GM23338 (cell line): ENCODE results near the gene BACH1. TPM values are rescaled to one million over a fixed set of nuclear protein-coding genes. Genes with fewer than 3 reads are reported as not detected.

ENCODE experiments used
- ATAC-seq: fragments of 200-7000 bp; cut with Tn5 transposase; 3 replicates; pipeline ENCODE4 v1.9.1; 2020
- DNase-seq: peaks from one replicate; pipeline ENCODE4 v3.0.0-alpha.2; 2015; ENCODE audit warnings: low spot score
- H2AFZ ChIP-seq: fragments of 200-600 bp; sonication (generic); 2 replicates; pipeline ENCODE4 v1.8.0; 2016; ENCODE audit warnings: antibody characterized with exemption, mild to moderate bottlenecking, moderate library complexity
- H3F3A ChIP-seq: fragments of 200-600 bp; sonication (generic); replicated peaks from 2 replicates; pipeline ENCODE4 v1.8.0; 2017; ENCODE audit warnings: antibody characterized with exemption, mixed run types, low read depth
- H3K27ac ChIP-seq: fragments of 200-600 bp; sonication (generic); 2 replicates; pipeline ENCODE4 v1.6.1; 2016; ENCODE audit warnings: low read depth
- H3K27me3 ChIP-seq: fragments of 200-600 bp; sonication (generic); 2 replicates; pipeline ENCODE4 v1.8.0; 2016; ENCODE audit warnings: mild to moderate bottlenecking, mixed run types, moderate library complexity; ENCODE audit not compliant: insufficient read depth
- H3K36me3 ChIP-seq: fragments of 200-600 bp; sonication (generic); 2 replicates; pipeline ENCODE4 v1.8.0; 2016; ENCODE audit warnings: mild to moderate bottlenecking; ENCODE audit not compliant: insufficient read depth
- H3K4me1 ChIP-seq: fragments of 200-600 bp; sonication (generic); 2 replicates; pipeline ENCODE4 v1.8.0; 2016; ENCODE audit warnings: mild to moderate bottlenecking, moderate library complexity; ENCODE audit not compliant: insufficient read depth
- H3K4me2 ChIP-seq: fragments of 200-600 bp; sonication (generic); 2 replicates; pipeline ENCODE4 v1.7.1; 2017; ENCODE audit warnings: mixed run types
- H3K4me3 ChIP-seq: fragments of 200-600 bp; sonication (generic); 2 replicates; pipeline ENCODE4 v1.6.1; 2016; ENCODE audit warnings: mixed run types
- H3K79me2 ChIP-seq: fragments of 200-600 bp; sonication (generic); replicated peaks from 2 replicates; pipeline ENCODE4 v1.8.0; 2017; ENCODE audit warnings: mild to moderate bottlenecking; ENCODE audit not compliant: insufficient read depth
- H3K9me2 ChIP-seq: fragments of 200-600 bp; sonication (generic); 2 replicates; pipeline ENCODE4 v1.8.0; 2017; ENCODE audit not compliant: insufficient read depth
- H4K20me1 ChIP-seq: fragments of 200-600 bp; sonication (generic); replicated peaks from 2 replicates; pipeline ENCODE4 v1.8.0; 2017; ENCODE audit warnings: mild to moderate bottlenecking; ENCODE audit not compliant: insufficient read depth
- H3K27ac Mint-ChIP-seq: 2 replicates; pipeline ENCODE4 v1.8.0; 2020; ENCODE audit warnings: inconsistent platforms, mild to moderate bottlenecking, moderate library complexity, mixed read lengths
- H3K27me3 Mint-ChIP-seq: 3 replicates; pipeline ENCODE4 v1.8.0; 2022; ENCODE audit warnings: low read depth, mild to moderate bottlenecking, moderate library complexity, mixed read lengths, inconsistent platforms; ENCODE audit not compliant: insufficient read depth, poor library complexity
- H3K36me3 Mint-ChIP-seq: 3 replicates; pipeline ENCODE4 v1.8.0; 2021; ENCODE audit warnings: low read depth, mild to moderate bottlenecking, inconsistent platforms, moderate library complexity, mixed read lengths
- H3K4me1 Mint-ChIP-seq: 3 replicates; pipeline ENCODE4 v1.8.0; 2020; ENCODE audit warnings: mild to moderate bottlenecking, inconsistent platforms, mixed read lengths
- H3K4me3 Mint-ChIP-seq: 3 replicates; pipeline ENCODE4 v1.8.0; 2021; ENCODE audit warnings: moderate library complexity, mild to moderate bottlenecking, inconsistent platforms, mixed read lengths
- H3K9me3 Mint-ChIP-seq: 3 replicates; pipeline ENCODE4 v1.8.0; 2020; ENCODE audit warnings: moderate library complexity, mild to moderate bottlenecking, inconsistent platforms, mixed read lengths
- CREB1 ChIP-seq: fragments of 250-450 bp; sonication (Bioruptor Pico); IDR thresholded peaks from 2 replicates; pipeline ENCODE4 v1.5.0; 2020; ENCODE audit warnings: low read depth, mild to moderate bottlenecking, moderate library complexity
- CTCF ChIP-seq, 2 experiments: fragments of 200-600 bp in 1 of 2; sonication (generic) in 1 of 2; conservative IDR thresholded peaks; 2 replicates each; pipeline versions ENCODE4 v1.5.1 to v1.6.1; 2016 to 2017; ENCODE audit warnings: antibody characterized with exemption in 2 of 2, low read depth in 2 of 2, mild to moderate bottlenecking in 2 of 2, moderate library complexity in 1 of 2
- EZH2phosphoT487 ChIP-seq: fragments of 200-600 bp; sonication (generic); IDR thresholded peaks from one replicate; pipeline ENCODE4 v1.8.1; 2018; ENCODE audit warnings: antibody characterized with exemption; ENCODE audit not compliant: unreplicated experiment
- JUNB ChIP-seq: IDR thresholded peaks from one replicate; pipeline ENCODE4 v1.6.1; 2016; ENCODE audit warnings: antibody characterized with exemption; ENCODE audit not compliant: unreplicated experiment
- NANOG ChIP-seq: IDR thresholded peaks from 2 replicates; pipeline ENCODE4 v1.6.1; 2016; ENCODE audit warnings: antibody characterized with exemption, borderline replicate concordance
- POLR2AphosphoS5 ChIP-seq: IDR thresholded peaks from 2 replicates; pipeline ENCODE4 v1.6.1; 2016; ENCODE audit warnings: antibody characterized with exemption, low read depth
- REST ChIP-seq: IDR thresholded peaks from one replicate; pipeline ENCODE4 v1.6.1; 2018; ENCODE audit warnings: antibody characterized with exemption; ENCODE audit not compliant: unreplicated experiment
- STAT1 ChIP-seq: IDR thresholded peaks from one replicate; pipeline ENCODE4 v1.6.1; 2016; ENCODE audit warnings: antibody characterized with exemption; ENCODE audit not compliant: unreplicated experiment
- ZNF331 ChIP-seq: fragments of 250-450 bp; sonication (Bioruptor Pico); IDR thresholded peaks from 2 replicates; pipeline ENCODE4 v1.5.0; 2020; ENCODE audit warnings: low read depth, mild to moderate bottlenecking, moderate library complexity
- ZNF462 ChIP-seq: fragments of 250-450 bp; sonication (Bioruptor Pico); IDR thresholded peaks from 2 replicates; pipeline ENCODE4 v1.5.0; 2020; ENCODE audit warnings: mild to moderate bottlenecking, moderate library complexity
- polyA plus RNA-seq: library from polyadenylated mRNA; unstranded; fragments of >200 nt; fragmentation: Nextera tagmentation; extraction: Ambion mirVana; gene quantifications from 2 replicates; pipeline ENCODE4 v1.2.1, GENCODE V29; 2016
- total RNA-seq: library from RNA; depleted of rRNA; stranded (reverse); fragments of >200 nt; shearing (Covaris generic); gene quantifications from 2 replicates; pipeline ENCODE4 v1.2.3, GENCODE V29; 2014

The BACH1 gene
- total and polyA plus RNA-seq, 2 experiments from 2014 or later = 18.9 to 41.2 TPM

GRCh38 chr21:29323189-29323588 lies 24.5 kb downstream of the BACH1 start:
- ATAC-seq (no peak), DNase-seq (no peak)
- no peaks in the 10 kb centered on the region for H3F3A ChIP-seq
- no peak for TF ChIP-seq POLR2AphosphoS5
- TF ChIP-seq ZNF462 = no peak
- TF ChIP-seq CTCF (conservative IDR thresholded peaks at IDR 0.05; ENCODE audit: low read depth in 2 of 2) = no peak
- TF ChIP-seq STAT1 = no peak
- no peak for TF ChIP-seq JUNB
- no peak for TF ChIP-seq EZH2phosphoT487
- no peak for TF ChIP-seq REST
- TF ChIP-seq ZNF331 = no peak
- no peak for TF ChIP-seq CREB1
- TF ChIP-seq NANOG = no peak
- H3K36me3 ChIP-seq = peaks cover 17% of the 10 kb centered on the region; the same call in 1 of the 2 replicates
- no peaks in the 10 kb centered on the region for H3K9me3 Mint-ChIP-seq
- H3K4me3 ChIP-seq = no peak overlapping the region
- H3K4me3 Mint-ChIP-seq = no peak overlapping the region
- H4K20me1 ChIP-seq = peaks cover 13% of the 10 kb centered on the region; the same call in 1 of the 2 replicates
- no peak overlapping the region for H3K27ac Mint-ChIP-seq
- H3K79me2 ChIP-seq = peaks cover 96% of the 10 kb centered on the region
- no peak overlapping the region for H3K27ac ChIP-seq
- no peaks in the 10 kb centered on the region for H3K27me3 Mint-ChIP-seq
- peaks cover 40% of the 10 kb centered on the region for H3K36me3 Mint-ChIP-seq
- no peak overlapping the region for H3K4me2 ChIP-seq
- H3K4me1 ChIP-seq = no peaks in the 10 kb centered on the region
- H2AFZ ChIP-seq = no peak overlapping the region
- peaks cover 7% of the 10 kb centered on the region for H3K4me1 Mint-ChIP-seq
- no peaks in the 10 kb centered on the region for H3K9me2 ChIP-seq
- no peaks in the 10 kb centered on the region for H3K27me3 ChIP-seq
